Muscle layer of colon (tissue), 2 donors: ENCODE data around the gene MAP3K15.
A peak's percentile ranks its signal among the peaks of the same experiment; 100 is the strongest.
"Not testable (repeated sequence)": the region's sequence is repeated elsewhere in the genome, so short reads cannot be mapped to it uniquely, and the experiment has no call there.

Experiments
- H3K27ac ChIP-seq: one replicate; pipeline ENCODE4 v1.7.0; 2013; ENCODE audit warnings: low read depth, mild to moderate bottlenecking, low read length, moderate library complexity
- H3K27me3 ChIP-seq, 2 donors: one replicate each; pipeline ENCODE4 v1.7.0; 2013; ENCODE audit warnings: low read length in 2 of 2, mild to moderate bottlenecking in 2 of 2; ENCODE audit not compliant: insufficient read depth in 2 of 2, control insufficient read depth in 1 of 2
- H3K36me3 ChIP-seq: one replicate; pipeline ENCODE4 v1.7.0; 2013; ENCODE audit warnings: mild to moderate bottlenecking, low read length; ENCODE audit not compliant: insufficient read depth
- H3K4me1 ChIP-seq: one replicate; pipeline ENCODE4 v1.7.0; 2013; ENCODE audit warnings: mild to moderate bottlenecking, low read length; ENCODE audit not compliant: insufficient read depth
- H3K4me3 ChIP-seq, 2 donors: one replicate each; pipeline ENCODE4 v1.7.0; 2013; ENCODE audit warnings: low read length in 2 of 2, low read depth in 1 of 2, mild to moderate bottlenecking in 1 of 2, moderate library complexity in 1 of 2
- H3K9ac ChIP-seq: one replicate; pipeline ENCODE4 v1.7.0; 2013; ENCODE audit warnings: low read length
- H3K9me3 ChIP-seq: one replicate; pipeline ENCODE4 v1.7.0; 2013; ENCODE audit warnings: mild to moderate bottlenecking, low read length
- donor health status: abdominal sarcoma.
- donor health status: Adenocarcinoma of cecum.

The MAP3K15 gene

GRCh38 chrX:19535476-19535875 lies 20.2 kb upstream of the MAP3K15 start:
- no peak overlapping the region for H3K27ac ChIP-seq
- no peaks in the 10 kb centered on the region for H3K4me1 ChIP-seq
- no peak overlapping the region for H3K9ac ChIP-seq
- peaks cover 0 to 4% of the 10 kb centered on the region in 2 donors for H3K27me3 ChIP-seq
- H3K4me3 ChIP-seq, result no peak overlapping the region
- H3K9me3 ChIP-seq, result no peaks in the 10 kb centered on the region
- H3K36me3 ChIP-seq, result no peaks in the 10 kb centered on the region

- Histone ChIP-seq H3K9me3 (no peaks in the 10 kb centered on the region), H3K9ac (no peak overlapping the region), H3K36me3 (no peaks in the 10 kb centered on the region), H3K4me1 (no peaks in the 10 kb centered on the region), H3K4me3 (no peak overlapping the region), H3K27me3 (peaks cover 0 to 4% of the 10 kb centered on the region in 2 donors), H3K27ac (no peak overlapping the region)
Observed at GRCh38 chrX:19532709-19533108, 17.4 kb upstream of the MAP3K15 start.

- H3K27ac ChIP-seq, result no peak overlapping the region
- no peak overlapping the region for H3K4me3 ChIP-seq
- no peak overlapping the region for H3K9ac ChIP-seq
- H3K36me3 ChIP-seq, result no peaks in the 10 kb centered on the region
- peaks cover 0 to 4% of the 10 kb centered on the region in 2 donors for H3K27me3 ChIP-seq
- peaks cover 8% of the 10 kb centered on the region for H3K4me1 ChIP-seq
- H3K9me3 ChIP-seq, result no peaks in the 10 kb centered on the region
Observed at GRCh38 chrX:19517965-19518364, 2.7 kb upstream of the MAP3K15 start.

- Histone ChIP-seq H3K36me3 (no peaks in the 10 kb centered on the region), H3K9ac (no peak overlapping the region), H3K9me3 (no peaks in the 10 kb centered on the region), H3K27ac (no peak overlapping the region), H3K27me3 (peaks cover 0 to 4% of the 10 kb centered on the region in 2 donors), H3K4me3 (no peak overlapping the region), H3K4me1 (peaks cover 8% of the 10 kb centered on the region)
Observed at GRCh38 chrX:19515615-19516105, 352 bp upstream of the MAP3K15 start.

GRCh38 chrX:19513383-19513782 lies 1.9 kb downstream of the MAP3K15 start:
- Histone ChIP-seq H3K4me3 (peak overlapping the region in 1 of 2 donors; percentile 35), H3K36me3 (no peaks in the 10 kb centered on the region), H3K27ac (no peak overlapping the region), H3K9me3 (no peaks in the 10 kb centered on the region), H3K27me3 (no peaks in the 10 kb centered on the region), H3K9ac (no peak overlapping the region), H3K4me1 (peaks cover 8% of the 10 kb centered on the region)

- no peaks in the 10 kb centered on the region for H3K9me3 ChIP-seq
- no peak overlapping the region for H3K4me3 ChIP-seq
- H3K27me3 ChIP-seq, result no peaks in the 10 kb centered on the region
- no peak overlapping the region for H3K9ac ChIP-seq
- no peak overlapping the region for H3K27ac ChIP-seq
- H3K36me3 ChIP-seq, result no peaks in the 10 kb centered on the region
- peaks cover 8% of the 10 kb centered on the region for H3K4me1 ChIP-seq
Observed at GRCh38 chrX:19512961-19513360, 2.3 kb downstream of the MAP3K15 start.

- no peak overlapping the region for H3K4me3 ChIP-seq
- no peaks in the 10 kb centered on the region for H3K9me3 ChIP-seq
- no peak overlapping the region for H3K9ac ChIP-seq
- no peaks in the 10 kb centered on the region for H3K27me3 ChIP-seq
- H3K4me1 ChIP-seq, result peaks cover 8% of the 10 kb centered on the region
- no peak overlapping the region for H3K27ac ChIP-seq
- no peaks in the 10 kb centered on the region for H3K36me3 ChIP-seq
Observed at GRCh38 chrX:19512359-19512758, 2.9 kb downstream of the MAP3K15 start.

- not testable (repeated sequence) for H3K4me3 ChIP-seq, H3K9me3 ChIP-seq
Observed at GRCh38 chrX:19511796-19512195, 3.5 kb downstream of the MAP3K15 start.

GRCh38 chrX:19496711-19497110 lies 18.6 kb downstream of the MAP3K15 start:
- no peaks in the 10 kb centered on the region for H3K27me3 ChIP-seq
- no peaks in the 10 kb centered on the region for H3K4me1 ChIP-seq
- H3K27ac ChIP-seq, result no peak overlapping the region
- no peaks in the 10 kb centered on the region for H3K9me3 ChIP-seq
- no peak overlapping the region for H3K4me3 ChIP-seq
- no peaks in the 10 kb centered on the region for H3K36me3 ChIP-seq
- H3K9ac ChIP-seq, result no peak overlapping the region

More at GRCh38 chrX:19511796-19512195, 3.5 kb downstream of the MAP3K15 start:
- H3K27ac ChIP-seq, H3K36me3 ChIP-seq, H3K4me1 ChIP-seq, H3K9ac ChIP-seq, H3K27me3 ChIP-seq: not testable (repeated sequence)

GRCh38 chrX:19487520-19488200 lies 27.6 kb downstream of the MAP3K15 start:
- Histone ChIP-seq H3K4me3 (no peak overlapping the region), H3K36me3 (no peaks in the 10 kb centered on the region), H3K9ac (no peak overlapping the region), H3K27me3 (no peaks in the 10 kb centered on the region), H3K27ac (no peak overlapping the region), H3K4me1 (no peaks in the 10 kb centered on the region), H3K9me3 (no peaks in the 10 kb centered on the region)

GRCh38 chrX:19479458-19479857 lies 35.9 kb downstream of the MAP3K15 start:
- no peaks in the 10 kb centered on the region for H3K27me3 ChIP-seq
- no peaks in the 10 kb centered on the region for H3K36me3 ChIP-seq
- no peak overlapping the region for H3K4me3 ChIP-seq
- no peak overlapping the region for H3K27ac ChIP-seq
- H3K4me1 ChIP-seq, result no peaks in the 10 kb centered on the region
- H3K9ac ChIP-seq, result no peak overlapping the region
- H3K9me3 ChIP-seq, result no peaks in the 10 kb centered on the region

GRCh38 chrX:19468383-19468782 lies 46.9 kb downstream of the MAP3K15 start:
- H3K9ac ChIP-seq, H3K4me3 ChIP-seq, H3K4me1 ChIP-seq, H3K27ac ChIP-seq, H3K9me3 ChIP-seq, H3K36me3 ChIP-seq, H3K27me3 ChIP-seq: not testable (repeated sequence)
